K562 (cell line): ENCODE results near the gene KMT5C. TPM values are rescaled to one million over a fixed set of nuclear protein-coding genes. Genes with fewer than 3 reads are reported as not detected.

Experiments used
- ATAC-seq: fragments of 200-7000 bp; cut with Tn5 transposase; 3 replicates; pipeline ENCODE4 v1.9.1; 2020; ENCODE audit warnings: moderate library complexity
- BruUV-seq: library from RNA; stranded (reverse); fragments of 400-500 nt; replicated peaks from 2 replicates; lab custom pipeline; 2021; lab: Mats Ljungman, UMichigan
- CTCF ChIA-PET: fragments of 300-600 bp; formaldehyde crosslinking; extraction: SDS; loops from one replicate; lab custom pipeline; 2021; ENCODE audit warnings: low intra/inter-chr PET ratio; lab: Yijun Ruan, JAX
- POLR2A ChIA-PET: fragments of 300-600, 350-650 bp; sonication (Branson Sonifier 250); formaldehyde crosslinking; extraction: SDS; loops from one replicate; lab custom pipeline; 2021; ENCODE audit warnings: antibody characterized with exemption, inconsistent platforms; lab: Yijun Ruan, JAX
- DNase-seq, 4 experiments: peaks; one replicate each; pipeline versions ENCODE4 v3.0.0 to v3.0.0-alpha.2; 2011 to 2018; ENCODE audit warnings: low spot score in 3 of 4, mixed read lengths in 3 of 4; ENCODE audit errors: extremely low read depth in 1 of 4
- FAIRE-seq: peaks from 2 replicates; lab custom pipeline; 2011; peaks lifted over from hg19 to GRCh38; lab: Jason Lieb, UNC
- H2AFZ ChIP-seq: 2 replicates; pipeline ENCODE4 v1.6.0; 2011; ENCODE audit warnings: low read depth, low read length, control low read depth, inconsistent platforms
- H3K27ac ChIP-seq: fragments of 200-600 bp; 3 replicates; pipeline ENCODE4 v1.8.0; 2011; ENCODE audit warnings: low read depth, mild to moderate bottlenecking, control low read depth, inconsistent platforms, low read length, moderate library complexity, mixed read lengths; ENCODE audit errors: extremely low read depth
- H3K27me3 ChIP-seq, 2 experiments: fragments of 300-600 bp in 1 of 2; 2 replicates in 1 of 2; 3 replicates in 1 of 2; pipeline versions ENCODE4 v1.6.0 to v1.8.0; 2011; ENCODE audit warnings: inconsistent platforms in 2 of 2, low read length in 2 of 2, mild to moderate bottlenecking in 1 of 2, mixed read lengths in 1 of 2, moderate library complexity in 1 of 2; ENCODE audit not compliant: control insufficient read depth in 2 of 2, insufficient read depth in 2 of 2
- H3K36me3 ChIP-seq: fragments of 300-600 bp; 3 replicates; pipeline ENCODE4 v1.8.0; 2011; ENCODE audit warnings: mild to moderate bottlenecking, low read length, inconsistent platforms; ENCODE audit not compliant: control insufficient read depth, insufficient read depth
- H3K4me1 ChIP-seq, 2 experiments: fragments of 200-600 bp in 1 of 2; replicated peaks in 1 of 2; 2 replicates in 1 of 2; 3 replicates in 1 of 2; pipeline versions ENCODE4 v1.5.1 to v1.8.0; 2011; ENCODE audit warnings: inconsistent platforms in 2 of 2, low read length in 2 of 2, mild to moderate bottlenecking in 1 of 2, mixed read lengths in 1 of 2, moderate library complexity in 1 of 2; ENCODE audit not compliant: control insufficient read depth in 2 of 2, insufficient read depth in 2 of 2
- H3K4me2 ChIP-seq: 2 replicates; pipeline ENCODE4 v1.6.1; 2011; ENCODE audit warnings: low read length, control low read depth, inconsistent platforms, mixed read lengths; ENCODE audit not compliant: insufficient read depth
- H3K4me3 ChIP-seq: fragments of 200-600 bp; sonication (generic), shearing (Covaris generic); 2 replicates; pipeline ENCODE4 v1.5.1; 2016; ENCODE audit warnings: control low read depth, inconsistent platforms
- H3K79me2 ChIP-seq: fragments of 200-600 bp; 3 replicates; pipeline ENCODE4 v1.8.0; 2011; ENCODE audit warnings: low read length, inconsistent platforms; ENCODE audit not compliant: control insufficient read depth, insufficient read depth
- H3K9ac ChIP-seq, 2 experiments: 2 replicates each; pipeline versions ENCODE4 v1.6.0 to v1.6.1; 2011; ENCODE audit warnings: low read depth in 2 of 2, low read length in 2 of 2, control low read depth in 1 of 2, inconsistent platforms in 1 of 2, mild to moderate bottlenecking in 1 of 2, mixed read lengths in 1 of 2; ENCODE audit not compliant: insufficient read depth in 1 of 2
- H3K9me1 ChIP-seq: one replicate; pipeline ENCODE4 v1.6.0; 2011; ENCODE audit warnings: inconsistent platforms, mild to moderate bottlenecking, low read length, moderate library complexity; ENCODE audit not compliant: control insufficient read depth, insufficient read depth
- H3K9me3 ChIP-seq: replicated peaks from 2 replicates; pipeline ENCODE4 v1.5.1; 2011; ENCODE audit warnings: low read depth, low read length, inconsistent platforms; ENCODE audit not compliant: control insufficient read depth, insufficient read depth
- H4K20me1 ChIP-seq: replicated peaks from 2 replicates; pipeline ENCODE4 v1.6.1; 2011; ENCODE audit warnings: low read length, inconsistent platforms, mixed read lengths; ENCODE audit not compliant: control insufficient read depth, insufficient read depth
- CEBPB ChIP-seq: fragments of 450-650 bp; IDR thresholded peaks from 2 replicates; pipeline ENCODE4 v1.6.1; 2016; ENCODE audit warnings: missing genetic modification characterization, missing compliant biosample characterization
- FOSL1 ChIP-seq: fragments of 200-800 bp; sonication (Bioruptor generic); conservative IDR thresholded peaks from 2 replicates; pipeline ENCODE4 v1.6.1; 2016; ENCODE audit warnings: missing genetic modification characterization, missing compliant biosample characterization
- JUND ChIP-seq, 2 experiments: IDR thresholded peaks; 2 replicates in 1 of 2; 3 replicates in 1 of 2; pipeline ENCODE4 v1.6.1; 2011; ENCODE audit warnings: borderline replicate concordance in 2 of 2, low read depth in 2 of 2, low read length in 2 of 2, improper control_type of control experiment in 1 of 2, missing biosample characterization in 1 of 2, missing genetic modification characterization in 1 of 2, missing genetic modification reagents in 1 of 2
- WHSC1 ChIP-seq: IDR thresholded peaks from one replicate; pipeline ENCODE4 v1.6.1; 2012; ENCODE audit warnings: low read length, control low read depth, inconsistent platforms
- ZBTB8A ChIP-seq: fragments of 450-650 bp; IDR thresholded peaks from 2 replicates; pipeline ENCODE4 v1.6.1; 2018; ENCODE audit warnings: mild to moderate bottlenecking, moderate library complexity; ENCODE audit not compliant: partially characterized antibody
- WGBS: fragments of 100-300 bp; shearing (Covaris generic); methylation state at CpG from one replicate; pipeline ENCODE4 v1.1.6; 2016; ENCODE audit warnings: low coverage, mixed read lengths; ENCODE audit not compliant: insufficient coverage; ENCODE audit errors: missing lambda C conversion rate; 5-methylcytosine and 5-hydroxymethylcytosine counted together
- in situ Hi-C: fragments of 300-500 bp; cut with MboI; formaldehyde crosslinking; loops from 4 replicates; pipeline ENCODE4 v1.15.0; 2018; ENCODE audit warnings: inconsistent platforms, mixed read lengths
- intact Hi-C: fragments of 100-400 bp; cut with micrococcal nuclease; formaldehyde crosslinking; loops from 2 replicates; pipeline ENCODE4 v1.14.2; 2022
- polyA plus RNA-seq, 8 experiments: library from polyadenylated mRNA; depleted of rRNA in 4 of 8; stranded (reverse) in 5 of 8; unstranded in 3 of 8; fragments of >200 nt; fragmentation: Nextera tagmentation in 2 of 8; fragmentation: Illumina TruSeq in 1 of 8; extraction: Ambion mirVana in 2 of 8; extraction: Trizol in 1 of 8; gene quantifications; 2 replicates each; pipeline versions ENCODE4 v1.2.1 to v1.2.3, GENCODE V29; 2011 to 2014; ENCODE audit warnings: inconsistent platforms in 1 of 8, missing spikeins in 1 of 8
- total RNA-seq, 7 experiments: library from RNA; depleted of rRNA in 6 of 7; stranded (reverse); fragments of >200 nt in 6 of 7; fragmentation: Illumina TruSeq in 2 of 7; extraction: Trizol in 2 of 7; gene quantifications; 2 replicates each; pipeline versions ENCODE4 v1.2.1 to v1.2.3, GENCODE V29; 2011 to 2021; ENCODE audit warnings: low replicate concordance in 1 of 7
- TF ChIP-seq, protein P1 (sequence below): sonication (generic); formaldehyde crosslinking; IDR thresholded peaks from 2 replicates; pipeline ENCODE4 v1.8.0; 2023; ENCODE audit warnings: missing genetic modification reagents, mild to moderate bottlenecking, borderline replicate concordance
- TF ChIP-seq, protein P2 (sequence below), 2 experiments: fragments of 450-650 bp in 1 of 2; sonication (generic) in 1 of 2; formaldehyde crosslinking in 1 of 2; IDR thresholded peaks in 1 of 2; conservative IDR thresholded peaks in 1 of 2; 2 replicates each; pipeline versions ENCODE4 v1.6.1 to v1.8.1; 2016 to 2023; ENCODE audit warnings: mild to moderate bottlenecking in 2 of 2, moderate library complexity in 2 of 2, inconsistent platforms in 1 of 2, missing genetic modification reagents in 1 of 2

The KMT5C gene
- total and polyA plus RNA-seq, 9 of the 15 experiments (the other 6 are each of a cell fraction or from before 2014, with no cell fraction given), result 0.15 to 53.5 (median 16.6) TPM

DNA sequence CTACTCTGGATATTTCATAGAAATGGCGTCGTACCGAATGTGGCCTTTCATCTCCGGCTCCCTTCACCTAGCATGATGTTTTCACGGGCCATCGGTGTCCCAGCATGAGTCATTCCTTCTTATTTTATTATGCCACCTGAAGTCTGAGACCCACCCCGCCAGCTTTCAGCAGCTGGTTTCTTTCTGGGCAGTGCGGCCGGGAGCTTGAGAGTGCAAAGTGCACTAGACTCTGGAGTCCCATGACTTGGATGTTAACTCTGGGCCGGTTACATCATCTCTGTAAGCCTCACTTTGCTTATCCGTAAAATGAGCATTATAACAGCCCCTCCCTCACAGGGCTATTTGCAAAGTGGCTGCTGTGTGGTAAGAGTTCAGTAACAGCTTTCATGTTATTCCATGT, 5.8 kb upstream of the KMT5C start (continued):
- TF ChIP-seq, protein P1, sequence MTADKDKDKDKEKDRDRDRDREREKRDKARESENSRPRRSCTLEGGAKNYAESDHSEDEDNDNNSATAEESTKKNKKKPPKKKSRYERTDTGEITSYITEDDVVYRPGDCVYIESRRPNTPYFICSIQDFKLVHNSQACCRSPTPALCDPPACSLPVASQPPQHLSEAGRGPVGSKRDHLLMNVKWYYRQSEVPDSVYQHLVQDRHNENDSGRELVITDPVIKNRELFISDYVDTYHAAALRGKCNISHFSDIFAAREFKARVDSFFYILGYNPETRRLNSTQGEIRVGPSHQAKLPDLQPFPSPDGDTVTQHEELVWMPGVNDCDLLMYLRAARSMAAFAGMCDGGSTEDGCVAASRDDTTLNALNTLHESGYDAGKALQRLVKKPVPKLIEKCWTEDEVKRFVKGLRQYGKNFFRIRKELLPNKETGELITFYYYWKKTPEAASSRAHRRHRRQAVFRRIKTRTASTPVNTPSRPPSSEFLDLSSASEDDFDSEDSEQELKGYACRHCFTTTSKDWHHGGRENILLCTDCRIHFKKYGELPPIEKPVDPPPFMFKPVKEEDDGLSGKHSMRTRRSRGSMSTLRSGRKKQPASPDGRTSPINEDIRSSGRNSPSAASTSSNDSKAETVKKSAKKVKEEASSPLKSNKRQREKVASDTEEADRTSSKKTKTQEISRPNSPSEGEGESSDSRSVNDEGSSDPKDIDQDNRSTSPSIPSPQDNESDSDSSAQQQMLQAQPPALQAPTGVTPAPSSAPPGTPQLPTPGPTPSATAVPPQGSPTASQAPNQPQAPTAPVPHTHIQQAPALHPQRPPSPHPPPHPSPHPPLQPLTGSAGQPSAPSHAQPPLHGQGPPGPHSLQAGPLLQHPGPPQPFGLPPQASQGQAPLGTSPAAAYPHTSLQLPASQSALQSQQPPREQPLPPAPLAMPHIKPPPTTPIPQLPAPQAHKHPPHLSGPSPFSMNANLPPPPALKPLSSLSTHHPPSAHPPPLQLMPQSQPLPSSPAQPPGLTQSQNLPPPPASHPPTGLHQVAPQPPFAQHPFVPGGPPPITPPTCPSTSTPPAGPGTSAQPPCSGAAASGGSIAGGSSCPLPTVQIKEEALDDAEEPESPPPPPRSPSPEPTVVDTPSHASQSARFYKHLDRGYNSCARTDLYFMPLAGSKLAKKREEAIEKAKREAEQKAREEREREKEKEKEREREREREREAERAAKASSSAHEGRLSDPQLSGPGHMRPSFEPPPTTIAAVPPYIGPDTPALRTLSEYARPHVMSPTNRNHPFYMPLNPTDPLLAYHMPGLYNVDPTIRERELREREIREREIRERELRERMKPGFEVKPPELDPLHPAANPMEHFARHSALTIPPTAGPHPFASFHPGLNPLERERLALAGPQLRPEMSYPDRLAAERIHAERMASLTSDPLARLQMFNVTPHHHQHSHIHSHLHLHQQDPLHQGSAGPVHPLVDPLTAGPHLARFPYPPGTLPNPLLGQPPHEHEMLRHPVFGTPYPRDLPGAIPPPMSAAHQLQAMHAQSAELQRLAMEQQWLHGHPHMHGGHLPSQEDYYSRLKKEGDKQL (CRISPR knock-in tag), result no peak
- TF ChIP-seq JUND (IDR thresholded peaks at IDR 0.05; ENCODE audit: borderline replicate concordance, low read depth, low read length) (peak; percentile 53), JUND (tag; IDR thresholded peaks at IDR 0.05; ENCODE audit: borderline replicate concordance, low read depth, low read length) (no peak), WHSC1 (no peak), ZBTB8A (no peak)

DNA sequence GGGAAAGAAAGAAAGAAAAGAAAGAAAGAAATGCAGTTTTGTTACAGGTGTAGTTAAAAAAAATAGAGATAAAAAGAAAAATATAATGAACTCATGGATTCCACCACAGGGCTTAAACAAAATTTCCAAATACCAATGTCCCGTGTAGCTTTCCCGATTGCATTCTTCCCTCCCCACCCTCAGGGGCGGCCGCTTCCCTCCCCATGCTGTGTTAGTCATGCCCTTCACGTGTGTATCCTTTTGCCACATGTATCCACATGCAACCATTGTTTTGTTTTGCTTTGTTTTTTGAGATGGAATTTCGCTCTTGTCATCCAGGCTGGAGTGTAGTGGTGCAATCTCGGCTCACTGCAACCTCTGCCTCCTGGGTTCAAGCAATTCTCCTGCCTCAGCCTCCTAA, 3.6 kb upstream of the KMT5C start:
- Histone ChIP-seq H3K4me2 (no peak overlapping the region), H3K9ac (no peak overlapping the region), H3K9me1 (no peaks in the 10 kb centered on the region), H3K27ac (no peak overlapping the region), H2AFZ (no peak overlapping the region), H3K79me2 (peaks cover 12% of the 10 kb centered on the region), H3K4me3 (no peak overlapping the region), H3K27me3 (no peaks in the 10 kb centered on the region), H3K9me3 (no peaks in the 10 kb centered on the region; the same call in 1 of the 2 replicates), H3K4me1 (peaks cover 0 to 19% of the 10 kb centered on the region in 2 experiments; a peak in 4 of 5 replicates), H3K36me3 (no peaks in the 10 kb centered on the region), H4K20me1 (no peaks in the 10 kb centered on the region)
- in situ Hi-C loops (no loop called here), intact Hi-C loops (loop anchor here (5.0 kb wide), 1 partner anchor 34 kb away; no protein-coding TSS in a partner anchor)
- DNase-seq (no peak), ATAC-seq (no peak), FAIRE-seq (no peak)
- no TSS peak for BruUV-seq
- ChIA-PET CTCF (no interaction called here), POLR2A (interaction anchor here (0.5 to 1.9 kb wide), 3 partner anchors 14 to 140 kb away, joined by 3 to 4 read pairs (median 4); partner anchors contain the start of gene ZNF628)
- 38% methylated on average over 7 of the region's 7 CpGs for WGBS
- 0 out of 2 replicates have a peak, but pooled peaks have one; percentile 17 for TF ChIP-seq CEBPB (tag)
- TF ChIP-seq, protein P2, sequence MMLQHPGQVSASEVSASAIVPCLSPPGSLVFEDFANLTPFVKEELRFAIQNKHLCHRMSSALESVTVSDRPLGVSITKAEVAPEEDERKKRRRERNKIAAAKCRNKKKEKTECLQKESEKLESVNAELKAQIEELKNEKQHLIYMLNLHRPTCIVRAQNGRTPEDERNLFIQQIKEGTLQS (IDR thresholded peaks at IDR 0.05), result peak; percentile 19; the same call in 1 of the 2 replicates
- TF ChIP-seq, protein P2 (CRISPR knock-in tag; conservative IDR thresholded peaks at IDR 0.05), result no peak
- TF ChIP-seq FOSL1 (tag), result no peak
